Measurements from ENCODE around the gene ACOT7. TPM values are rescaled to one million over a fixed set of nuclear protein-coding genes. Genes with fewer than 3 reads are reported as not detected.

The ACOT7 gene
- total RNA-seq, 1 donor: 38.8 TPM

DNA sequence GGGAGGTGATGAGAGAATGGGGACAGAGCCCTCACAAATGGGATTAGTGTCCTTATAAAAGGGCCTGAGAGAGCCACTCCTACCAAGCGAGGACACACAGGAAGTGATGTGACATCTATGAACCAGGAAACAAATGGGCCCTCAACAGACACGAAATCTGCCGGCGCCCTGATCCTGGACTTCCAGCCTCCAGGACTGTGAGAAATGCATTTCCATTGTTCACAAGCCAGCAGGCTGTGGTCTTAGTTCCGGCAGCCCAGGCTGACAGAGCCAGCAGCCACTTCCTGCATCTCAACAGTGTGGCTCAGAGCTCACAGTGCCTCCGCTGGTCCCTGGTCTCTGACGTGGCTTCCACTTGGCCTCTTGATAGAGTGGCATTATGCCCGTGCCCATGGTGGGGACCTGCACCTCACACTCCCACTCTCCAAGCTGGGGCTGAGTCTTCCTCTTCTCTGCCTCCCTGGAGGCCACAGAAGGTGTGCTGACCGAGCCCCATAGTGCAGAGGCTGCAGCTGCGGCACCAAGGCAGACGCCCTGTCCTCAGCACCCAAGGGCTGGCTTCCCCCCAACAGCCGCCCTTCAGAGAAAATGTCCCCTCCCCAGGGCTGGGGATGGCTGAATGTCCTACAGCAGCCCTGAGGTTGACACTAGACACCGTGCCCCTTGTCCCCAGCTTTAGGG, 44.9 kb downstream of the ACOT7 start:
- DNase-seq (ENCODE audit: low read depth in 2 of 3, low spot score in 2 of 3): peak in 2 of 3 donors; percentile 65 to 82

DNA sequence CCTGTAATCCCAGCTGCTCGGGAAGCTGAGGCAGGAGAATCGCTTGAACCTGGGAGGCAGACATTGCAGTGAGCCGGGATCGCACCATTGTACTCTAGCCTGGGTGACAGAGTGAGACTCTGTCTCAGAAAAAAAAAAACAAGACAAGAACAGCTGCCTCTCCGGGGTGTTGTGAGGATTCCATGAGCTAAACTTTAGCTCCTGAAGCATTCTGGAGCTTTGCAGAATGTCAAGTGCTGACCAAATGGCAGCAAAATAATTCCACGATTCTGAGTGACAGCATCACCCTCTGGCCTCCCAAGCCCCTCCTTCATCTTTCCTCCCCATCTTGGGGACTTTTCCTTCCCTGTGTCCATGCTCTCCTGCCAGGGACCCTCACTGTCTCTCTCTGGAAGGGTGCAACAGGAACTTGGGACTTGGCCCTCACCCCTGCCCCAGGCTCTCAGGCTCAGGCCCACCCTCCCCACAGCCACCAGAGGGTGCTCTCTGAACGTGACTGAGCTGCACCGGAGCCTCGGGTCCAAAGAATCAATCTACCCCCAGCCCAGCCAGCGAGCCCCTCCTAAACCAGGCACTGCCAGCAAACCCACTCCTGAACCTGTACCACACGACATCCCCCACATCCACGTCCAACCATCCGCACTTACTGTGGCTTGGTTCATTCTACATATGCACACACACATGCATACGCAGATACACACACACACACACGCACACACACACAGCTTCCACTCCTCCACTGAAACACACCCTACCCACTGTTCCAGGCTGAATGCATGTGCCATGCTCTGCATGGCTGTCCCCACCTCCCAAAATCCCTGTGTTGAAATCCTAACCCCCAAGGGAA, 45.7 kb downstream of the ACOT7 start:
- DNase-seq (ENCODE audit: low read depth in 2 of 3, low spot score in 2 of 3): peak in 2 of 3 donors; percentile 54 to 78

DNA sequence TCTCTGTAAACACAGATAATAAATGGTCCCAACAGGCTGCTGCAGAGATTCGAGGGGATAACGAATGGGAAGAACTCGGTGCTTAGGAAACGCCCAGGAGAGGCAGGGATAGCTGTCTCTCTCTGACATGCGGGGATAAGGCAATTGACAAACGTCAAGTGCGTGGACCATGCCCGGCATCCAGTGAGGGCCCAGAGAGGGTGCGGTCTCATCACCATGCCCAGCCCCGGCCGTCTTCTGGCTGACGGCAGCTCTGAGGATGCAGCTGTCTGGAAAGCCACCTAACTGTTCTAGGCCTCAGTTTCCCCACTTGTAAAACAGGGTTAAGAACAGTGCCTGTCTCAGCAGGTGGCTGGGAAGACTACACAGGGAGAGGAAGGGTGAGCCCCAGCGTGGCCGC, 48.1 kb downstream of the ACOT7 start:
- no peak for DNase-seq (ENCODE audit: low read depth in 2 of 3, low spot score in 2 of 3)

DNA sequence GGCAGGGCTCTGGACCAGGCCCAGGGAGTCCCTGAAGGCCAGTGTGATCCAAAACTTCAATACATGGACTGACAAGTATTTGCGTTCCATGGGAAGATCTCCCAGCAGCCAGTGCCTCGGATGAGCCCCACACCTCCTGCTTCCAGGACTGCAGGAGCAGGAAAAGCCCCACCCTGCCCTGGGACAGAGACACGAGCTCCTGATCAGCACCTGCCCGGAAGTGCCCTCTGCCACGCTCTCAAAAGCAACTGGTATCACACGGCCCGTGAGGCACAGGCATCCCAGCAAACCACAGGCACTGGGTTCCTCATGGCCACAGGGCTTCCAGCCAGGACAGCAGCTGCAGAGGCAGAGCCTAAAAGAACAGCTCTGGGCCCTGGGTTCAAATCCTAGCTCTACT, 48.6 kb downstream of the ACOT7 start:
- no peak for DNase-seq (ENCODE audit: low read depth in 2 of 3, low spot score in 2 of 3)

DNA sequence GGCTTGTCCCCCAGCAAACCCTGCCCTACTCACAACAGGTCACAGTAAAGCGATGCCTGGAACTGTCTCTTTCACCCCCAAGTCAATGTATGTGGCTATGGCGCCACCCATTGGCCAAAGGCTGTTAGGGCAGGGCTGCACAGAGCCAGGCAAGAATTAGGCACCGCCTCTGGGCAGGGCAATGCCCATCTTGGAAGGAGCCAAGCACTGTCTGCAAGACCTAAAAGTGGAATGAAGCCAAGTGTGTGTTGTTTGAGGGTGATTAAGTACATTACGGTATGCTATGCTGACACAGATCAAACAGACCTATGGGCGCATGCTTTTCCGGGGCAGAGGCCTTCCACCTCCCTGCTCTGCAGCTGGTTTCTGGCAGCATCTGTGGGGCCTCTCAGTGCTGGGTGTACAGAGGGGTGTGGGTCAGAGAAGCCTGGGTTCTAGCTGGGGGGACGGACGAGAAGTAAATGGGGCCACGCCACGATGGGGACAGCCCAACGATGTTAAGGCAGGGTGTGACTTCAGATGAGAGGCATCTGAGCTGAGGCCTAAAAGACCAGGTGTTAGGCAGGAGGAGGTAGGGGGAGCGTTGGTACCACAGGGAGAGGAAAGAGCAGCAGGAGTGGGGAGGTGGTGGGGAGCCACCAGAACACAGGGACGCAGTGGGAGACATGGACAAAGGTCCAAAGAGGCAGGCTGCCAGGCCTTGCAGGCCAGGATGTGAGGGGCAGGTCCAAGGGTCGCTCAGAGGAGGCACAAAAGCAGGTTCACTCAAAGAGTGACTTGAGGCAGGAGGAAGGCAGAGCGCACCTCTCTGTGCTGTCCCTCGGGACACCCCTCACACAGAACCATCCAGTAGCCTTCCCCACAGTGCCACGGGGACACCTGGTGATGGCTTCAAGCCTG, 49.8 kb downstream of the ACOT7 start:
- peak in 2 of 3 donors; percentile 61 to 84 for DNase-seq (ENCODE audit: low read depth in 2 of 3, low spot score in 2 of 3)

DNA sequence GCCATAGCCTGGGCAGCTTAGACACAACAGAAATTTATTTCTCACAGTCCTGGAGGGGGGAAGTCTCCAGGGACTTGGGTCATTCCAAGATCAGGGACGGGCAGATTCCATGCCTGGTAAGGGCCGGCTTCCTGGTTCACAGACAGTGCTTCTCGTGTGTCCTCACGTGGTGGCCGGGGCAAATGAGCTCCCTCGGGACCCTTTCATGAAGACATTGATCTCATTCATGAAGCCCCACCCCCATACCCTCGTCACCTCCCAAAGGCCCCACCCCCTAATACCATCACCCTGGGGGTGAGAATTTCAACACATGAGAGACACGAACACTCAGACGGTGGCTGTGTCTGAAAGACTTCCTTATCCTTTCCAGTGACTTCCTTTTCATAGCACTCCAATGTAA, 51.5 kb downstream of the ACOT7 start:
- no peak for DNase-seq (ENCODE audit: low read depth in 2 of 3, low spot score in 2 of 3)

DNA sequence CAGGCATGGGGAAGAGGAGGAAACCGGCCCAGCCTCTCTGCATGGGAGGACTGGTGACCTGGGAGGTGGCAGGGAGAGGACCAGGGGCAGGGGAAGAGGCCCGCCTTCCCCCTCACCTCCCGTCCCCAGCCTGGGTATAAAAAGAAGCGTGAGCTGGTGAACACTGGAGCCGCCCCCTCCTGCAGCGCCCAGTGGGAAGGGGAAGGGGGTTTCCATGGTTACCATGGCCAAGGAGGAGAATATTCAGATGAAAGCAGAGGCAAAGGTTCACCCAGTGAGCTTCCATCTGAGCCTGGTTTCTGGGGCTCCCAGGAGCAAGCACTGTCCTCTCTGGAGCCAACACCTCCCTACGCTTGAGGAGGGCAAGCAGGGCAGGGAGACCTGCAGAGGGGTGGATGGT, 54.9 kb downstream of the ACOT7 start:
- DNase-seq (ENCODE audit: low read depth in 2 of 3, low spot score in 2 of 3): no peak

DNA sequence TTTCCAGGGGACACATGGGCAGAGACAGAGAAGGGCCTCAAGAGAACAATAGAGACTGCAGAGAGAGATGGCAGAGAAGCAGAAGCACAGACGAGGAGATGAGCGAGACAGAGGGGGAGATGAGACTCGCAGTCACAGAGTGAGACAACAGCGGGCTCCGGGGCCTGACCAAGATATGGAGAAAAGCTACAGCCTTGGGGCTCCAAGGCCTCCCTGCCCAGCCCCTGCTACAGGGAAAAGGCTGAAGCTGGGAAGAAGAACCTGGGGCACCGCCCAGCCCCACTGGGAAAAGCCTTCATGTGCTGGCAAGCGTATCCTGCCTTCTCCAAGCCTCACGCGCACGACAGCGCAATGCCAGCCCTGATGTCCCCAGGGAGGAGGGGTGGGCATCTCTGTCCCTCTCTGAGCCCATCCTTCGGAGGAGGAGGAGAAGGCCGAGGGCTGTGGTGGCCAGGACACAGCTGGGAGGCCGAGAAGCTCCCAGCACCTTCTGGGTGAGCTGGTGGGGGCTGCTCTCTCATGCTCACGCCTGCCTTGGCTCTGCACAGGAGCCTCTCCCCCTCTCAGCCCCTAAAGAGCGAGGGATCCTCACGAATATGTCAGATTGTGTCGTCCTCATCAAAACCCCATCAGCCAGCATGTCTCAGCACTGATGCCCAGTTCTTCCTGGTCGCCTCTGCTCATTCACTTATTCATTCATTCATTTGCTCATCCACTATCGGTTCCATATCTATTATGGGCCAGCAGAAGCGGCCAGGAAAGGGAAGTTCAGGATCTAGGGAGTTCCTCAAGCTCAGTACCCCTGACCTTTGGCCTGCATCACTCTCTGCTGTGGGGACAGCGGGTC, 56.6 kb downstream of the ACOT7 start:
- DNase-seq (ENCODE audit: low read depth in 2 of 3, low spot score in 2 of 3): no peak

DNA sequence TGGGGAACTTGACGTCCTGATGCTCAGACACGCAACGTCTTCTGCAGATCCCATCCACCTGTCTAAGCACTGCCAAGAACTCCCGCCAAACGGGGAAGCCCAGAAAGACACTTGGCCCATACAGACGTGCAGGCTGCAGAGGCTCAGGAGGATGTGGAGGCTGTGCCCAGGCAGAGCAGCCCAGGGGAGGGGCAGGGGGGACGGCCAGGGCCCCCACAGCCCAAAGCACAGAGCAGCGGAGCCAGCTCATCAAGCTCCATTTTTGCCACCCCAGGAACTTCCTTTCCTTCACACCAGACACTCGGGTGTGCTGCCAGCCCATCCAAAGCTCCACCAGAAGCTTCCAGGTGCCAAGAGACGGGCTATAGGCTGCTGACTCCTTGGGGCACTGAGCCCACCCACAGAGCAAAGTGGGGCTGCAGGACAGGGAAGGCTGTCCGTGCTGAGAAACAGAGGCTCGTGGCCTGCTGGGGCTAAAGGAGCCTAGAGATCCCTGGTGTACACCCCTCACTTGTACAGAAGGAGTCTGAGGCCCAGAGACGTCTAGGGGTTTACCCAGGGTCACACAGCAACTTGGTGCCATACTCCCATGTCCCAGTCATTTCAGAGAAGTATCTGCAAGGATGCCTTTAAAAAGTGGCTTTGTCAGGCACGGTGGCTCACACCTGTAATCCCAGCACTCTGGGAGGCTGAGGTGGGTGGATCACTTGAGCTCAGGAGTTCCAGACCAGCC, 59.1 kb downstream of the ACOT7 start:
- DNase-seq (ENCODE audit: low read depth in 2 of 3, low spot score in 2 of 3): no peak

DNA sequence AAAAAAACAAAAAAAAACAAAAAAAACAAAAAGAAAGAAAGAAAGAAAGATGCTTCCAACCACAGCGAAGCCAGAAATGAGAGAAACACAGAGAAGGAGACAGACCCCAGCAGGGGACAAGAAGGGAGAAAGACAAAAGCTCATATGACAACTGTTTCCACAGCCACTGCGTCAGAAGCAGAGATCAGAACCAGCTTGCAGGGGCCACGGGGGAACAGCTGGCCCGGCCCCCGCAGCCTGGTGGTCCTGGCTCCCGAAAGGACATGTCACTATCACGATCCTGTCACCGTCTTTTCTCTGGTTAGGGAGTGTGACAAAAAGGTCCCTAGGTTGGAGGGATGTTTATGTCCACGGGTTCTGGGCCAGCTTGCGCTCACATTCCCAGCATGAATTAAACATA, 60.7 kb downstream of the ACOT7 start:
- DNase-seq (ENCODE audit: low read depth in 2 of 3, low spot score in 2 of 3): no peak

DNA sequence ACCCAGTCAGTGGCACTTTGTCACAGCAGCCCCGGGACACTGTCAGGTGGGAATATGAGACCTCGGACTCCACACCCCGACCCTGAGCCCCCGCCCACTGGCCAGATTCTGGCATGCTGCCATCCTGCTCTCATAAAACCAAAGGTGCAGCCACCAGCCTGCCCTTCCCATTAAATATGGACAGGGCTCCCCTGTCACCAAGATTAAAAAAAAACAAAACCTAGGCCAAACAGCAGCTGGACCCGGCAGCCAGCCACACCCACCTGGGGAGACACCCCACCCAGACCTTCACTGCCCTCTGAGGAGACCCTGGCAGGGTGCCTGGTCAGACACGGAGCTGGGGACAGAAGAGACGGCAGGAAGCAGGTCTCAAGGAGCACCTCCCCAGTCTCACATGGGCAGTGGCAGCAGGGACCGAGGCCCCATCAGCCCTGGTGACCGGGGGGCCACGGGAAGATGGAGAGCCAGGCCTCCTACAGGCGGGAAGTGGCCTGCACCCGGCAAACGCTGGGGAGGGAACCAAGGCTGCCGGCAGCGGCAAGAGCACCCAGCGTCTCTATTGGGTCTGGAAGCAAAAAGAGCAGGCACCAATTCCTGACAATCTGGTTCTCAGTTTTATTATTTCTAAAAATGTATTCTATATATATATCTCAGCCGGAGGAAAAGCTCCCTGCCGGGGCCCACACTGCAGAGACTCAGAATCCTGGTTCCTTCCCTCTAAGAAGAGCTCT, 61.9 kb downstream of the ACOT7 start:
- no peak for DNase-seq (ENCODE audit: low read depth in 2 of 3, low spot score in 2 of 3)

DNA sequence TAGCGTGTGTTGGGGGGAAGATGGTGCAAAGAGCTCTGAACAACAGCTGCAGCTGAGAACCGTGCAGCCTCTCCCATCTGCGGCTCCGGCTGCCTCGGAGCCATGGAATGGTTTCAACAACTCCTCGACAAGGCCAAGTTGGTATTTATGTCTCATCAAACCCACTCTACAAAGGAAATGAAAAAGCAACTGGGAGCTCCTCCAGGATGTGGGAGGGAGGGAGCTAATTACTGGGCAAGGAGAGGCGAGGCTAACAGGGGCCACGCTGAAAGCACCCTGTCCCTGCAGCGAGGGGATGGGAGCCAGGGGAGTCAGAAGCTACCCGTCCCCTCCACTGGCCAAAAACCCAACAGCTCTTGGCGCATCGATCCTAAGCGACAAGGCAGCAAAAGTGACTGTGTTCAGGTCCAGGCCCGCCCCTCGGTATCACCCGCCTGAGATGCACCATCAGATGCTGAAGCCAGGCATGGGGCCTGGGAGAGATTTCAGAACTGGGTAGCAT, 63.1 kb downstream of the ACOT7 start:
- no peak for DNase-seq (ENCODE audit: low read depth in 2 of 3, low spot score in 2 of 3)

DNA sequence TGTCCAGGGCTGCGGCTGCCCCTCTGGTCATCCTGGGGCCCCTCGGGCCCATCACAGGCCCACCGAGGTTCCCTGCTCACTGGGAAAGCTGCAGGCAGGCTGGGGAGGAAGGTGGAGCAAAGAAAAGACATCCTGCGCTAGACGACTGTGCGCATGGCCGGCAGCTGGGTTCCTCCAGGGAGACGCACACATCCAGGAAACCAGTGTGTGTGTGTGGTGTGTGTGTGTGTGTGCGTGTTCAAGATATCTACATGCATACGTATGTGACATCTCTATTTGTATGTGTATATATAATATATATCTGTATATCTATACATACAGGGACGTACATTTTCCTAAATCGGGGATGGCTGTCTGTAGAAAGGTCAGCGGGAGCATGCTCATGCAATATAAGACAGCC, 63.7 kb downstream of the ACOT7 start:
- no peak for DNase-seq (ENCODE audit: low read depth in 2 of 3, low spot score in 2 of 3)

DNA sequence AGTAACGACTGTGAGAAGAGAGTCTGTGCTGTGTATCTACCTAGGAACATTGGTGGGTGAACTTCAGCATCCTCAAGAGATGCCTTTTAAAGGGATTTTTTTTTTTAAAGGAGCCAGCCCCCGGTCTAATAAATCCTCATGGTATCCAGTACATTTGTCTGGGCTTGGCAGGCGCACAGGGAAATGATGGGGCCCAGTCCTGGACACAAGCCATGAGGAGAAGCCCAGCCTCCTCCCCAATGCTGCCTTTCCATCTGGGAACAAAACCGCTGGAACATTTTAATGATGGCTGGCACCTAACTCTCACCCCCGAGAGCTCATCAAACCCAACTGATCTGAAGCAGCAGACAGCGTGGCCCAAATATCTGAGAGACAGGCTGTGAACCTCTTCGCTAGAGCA, 64.2 kb downstream of the ACOT7 start:
- no peak for DNase-seq (ENCODE audit: low read depth in 2 of 3, low spot score in 2 of 3)

DNA sequence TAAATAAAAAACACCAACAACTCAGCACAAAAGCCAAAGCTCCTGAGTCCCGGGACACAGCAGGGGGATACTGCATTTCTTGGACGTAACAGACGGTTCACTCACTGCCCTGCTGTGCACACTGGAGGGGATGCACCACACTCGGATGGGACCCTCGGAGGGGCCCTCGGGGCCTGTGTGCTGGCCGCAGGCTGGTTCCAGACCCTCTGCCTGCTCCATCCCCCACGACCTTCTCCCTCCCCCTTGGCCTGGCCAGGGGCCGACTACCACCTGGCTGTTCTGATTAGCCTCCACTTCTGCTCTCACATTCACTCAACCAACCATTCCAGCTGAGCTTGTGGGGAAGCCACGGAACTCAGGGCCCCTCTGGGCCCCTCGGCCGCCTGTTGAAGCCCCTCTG, 64.9 kb downstream of the ACOT7 start:
- no peak for DNase-seq (ENCODE audit: low read depth in 2 of 3, low spot score in 2 of 3)

DNA sequence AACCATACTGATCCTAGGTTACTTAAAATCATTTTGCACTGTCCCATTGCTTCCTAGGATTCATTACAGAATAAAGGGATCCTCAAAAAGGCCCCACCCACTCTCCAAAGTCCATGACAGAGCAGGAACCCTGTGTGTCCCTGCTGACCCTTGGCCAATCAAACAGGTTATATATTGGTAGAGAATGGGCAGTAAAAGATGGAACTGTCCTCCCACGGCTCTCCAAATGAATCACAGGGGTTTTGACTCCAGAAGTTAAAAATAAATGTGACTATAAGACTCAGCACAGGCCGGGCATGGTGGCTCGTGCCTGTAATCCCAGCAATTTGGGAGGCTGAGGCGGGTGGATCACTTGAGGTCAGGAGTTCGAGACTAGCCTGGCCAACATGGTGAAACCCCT, 65.5 kb downstream of the ACOT7 start:
- no peak for DNase-seq (ENCODE audit: low read depth in 2 of 3, low spot score in 2 of 3)

DNA sequence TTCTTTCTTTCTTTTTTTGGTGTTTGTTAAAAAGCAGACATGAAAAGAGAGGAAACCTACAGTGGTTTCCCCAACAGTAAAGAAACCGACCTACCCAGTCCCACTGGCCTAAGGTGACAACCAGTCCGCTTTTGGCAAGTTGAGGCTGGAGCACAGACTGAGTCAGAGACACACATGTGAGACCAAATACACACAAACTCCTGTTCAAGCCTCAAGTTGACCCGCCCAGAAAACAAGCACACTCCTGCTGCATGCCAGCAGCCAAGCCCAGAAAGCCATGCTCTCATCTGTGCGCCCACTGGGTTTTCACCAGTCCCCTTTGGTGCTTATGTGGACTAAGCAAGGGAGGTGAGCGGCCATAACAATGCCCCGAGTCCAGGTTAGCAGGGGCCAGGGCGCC, 68.1 kb downstream of the ACOT7 start:
- DNase-seq (ENCODE audit: low read depth in 2 of 3, low spot score in 2 of 3): no peak

DNA sequence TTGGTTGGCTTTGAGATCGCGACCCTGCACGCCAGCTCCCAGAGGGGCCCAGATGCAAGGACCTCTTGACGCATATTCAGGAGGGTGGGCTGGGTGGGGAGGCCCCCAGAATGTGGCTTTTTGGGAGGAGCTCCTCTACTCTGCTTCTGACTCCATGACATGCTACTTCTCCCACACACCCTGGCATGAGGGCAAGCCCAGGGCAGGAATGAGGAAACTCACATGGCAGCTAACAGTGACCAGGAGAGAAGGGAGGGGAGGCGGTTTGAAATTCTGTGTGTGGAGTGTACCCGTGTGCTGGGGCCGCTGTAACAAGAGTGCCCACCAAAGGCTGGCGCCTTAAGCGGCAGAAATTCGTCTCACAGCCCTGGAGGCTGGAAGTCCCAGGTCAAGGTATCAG, 71.4 kb downstream of the ACOT7 start:
- DNase-seq (ENCODE audit: low read depth in 2 of 3, low spot score in 2 of 3): no peak

DNA sequence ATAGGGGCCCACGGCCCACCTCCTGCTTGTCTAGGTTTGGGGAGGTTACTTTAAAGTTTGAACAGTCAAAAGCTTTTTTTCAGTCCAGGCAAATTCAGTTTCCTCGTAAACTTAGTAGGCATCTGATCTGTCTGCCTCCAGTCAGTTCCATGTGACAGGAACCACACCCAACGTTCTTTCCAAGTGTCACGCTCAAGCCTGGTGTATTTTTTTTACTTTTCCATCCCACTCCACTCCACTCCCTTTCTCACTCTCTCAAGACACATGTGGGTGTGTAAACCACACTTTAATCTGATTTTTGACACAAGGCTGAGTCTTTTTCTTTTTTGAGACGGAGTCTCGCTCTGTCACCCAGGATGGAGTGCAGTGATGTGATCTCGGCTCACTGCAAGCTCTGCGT, 72.4 kb downstream of the ACOT7 start:
- no peak for DNase-seq (ENCODE audit: low read depth in 2 of 3, low spot score in 2 of 3)
